Lower leg skin (tissue), 3 donors: ENCODE results near the gene FAM131A.

ENCODE experiments used
- POLR2A ChIP-seq, 2 donors: fragments of 450-650 bp; IDR thresholded peaks; one replicate each; pipeline ENCODE4 v1.6.1; 2016 to 2017; ENCODE audit warnings: antibody characterized with exemption in 2 of 2, mild to moderate bottlenecking in 1 of 2, moderate library complexity in 1 of 2
- TF ChIP-seq, protein P1 (sequence below), 3 donors: fragments of 450-650 bp; IDR thresholded peaks; one replicate each; pipeline ENCODE4 v1.5.1; 2016; ENCODE audit warnings: antibody characterized with exemption in 3 of 3, mild to moderate bottlenecking in 3 of 3, moderate library complexity in 2 of 3

DNA sequence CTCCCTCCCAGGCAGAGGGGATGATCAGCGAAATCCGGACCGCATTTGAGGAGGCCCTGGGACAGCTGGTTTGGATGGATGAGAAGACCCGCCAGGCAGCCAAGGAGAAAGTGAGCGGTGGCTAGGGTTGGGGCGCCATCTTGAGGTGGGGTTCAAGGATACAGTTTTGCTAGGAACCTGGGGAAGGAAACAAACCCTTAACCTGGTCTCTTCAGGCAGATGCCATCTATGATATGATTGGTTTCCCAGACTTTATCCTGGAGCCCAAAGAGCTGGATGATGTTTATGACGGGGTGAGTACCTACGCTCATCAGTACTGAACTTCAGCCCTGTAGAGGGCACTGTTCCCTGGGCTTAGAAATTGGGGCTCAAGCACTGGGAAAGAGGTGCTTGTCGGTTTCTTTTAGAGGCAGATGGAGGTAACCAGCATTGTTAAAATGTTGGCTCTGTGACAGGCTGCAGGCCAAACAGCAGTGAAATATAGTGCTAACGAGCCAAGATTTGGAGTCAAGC is 47.9 kb upstream of the FAM131A start:
- TF ChIP-seq, protein P1, sequence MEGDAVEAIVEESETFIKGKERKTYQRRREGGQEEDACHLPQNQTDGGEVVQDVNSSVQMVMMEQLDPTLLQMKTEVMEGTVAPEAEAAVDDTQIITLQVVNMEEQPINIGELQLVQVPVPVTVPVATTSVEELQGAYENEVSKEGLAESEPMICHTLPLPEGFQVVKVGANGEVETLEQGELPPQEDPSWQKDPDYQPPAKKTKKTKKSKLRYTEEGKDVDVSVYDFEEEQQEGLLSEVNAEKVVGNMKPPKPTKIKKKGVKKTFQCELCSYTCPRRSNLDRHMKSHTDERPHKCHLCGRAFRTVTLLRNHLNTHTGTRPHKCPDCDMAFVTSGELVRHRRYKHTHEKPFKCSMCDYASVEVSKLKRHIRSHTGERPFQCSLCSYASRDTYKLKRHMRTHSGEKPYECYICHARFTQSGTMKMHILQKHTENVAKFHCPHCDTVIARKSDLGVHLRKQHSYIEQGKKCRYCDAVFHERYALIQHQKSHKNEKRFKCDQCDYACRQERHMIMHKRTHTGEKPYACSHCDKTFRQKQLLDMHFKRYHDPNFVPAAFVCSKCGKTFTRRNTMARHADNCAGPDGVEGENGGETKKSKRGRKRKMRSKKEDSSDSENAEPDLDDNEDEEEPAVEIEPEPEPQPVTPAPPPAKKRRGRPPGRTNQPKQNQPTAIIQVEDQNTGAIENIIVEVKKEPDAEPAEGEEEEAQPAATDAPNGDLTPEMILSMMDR (IDR thresholded peaks at IDR 0.05), result no peak
- no peak for TF ChIP-seq POLR2A (IDR thresholded peaks at IDR 0.05)
